Measurements from ENCODE around the gene GHRHR. TPM values are rescaled to one million over a fixed set of nuclear protein-coding genes. Genes with fewer than 3 reads are reported as not detected.

GHRHR gene
- total RNA-seq, 6 experiments from 2014 or later = 0.37 to 0.60 (median 0.59) TPM; not detected in 3

GRCh38 chr7:30974605-30975255 lies 11.0 kb downstream of the GHRHR start:
- ATAC-seq (peak; percentile 84 to 97 (median 89)), DNase-seq (peak in 2 of 3 donors; percentile 73 to 74)
- Histone ChIP-seq H3K27me3 (no peaks in the 10 kb centered on the region), H3K27ac (no peak overlapping the region), H3K36me3 (no peaks in the 10 kb centered on the region), H3K4me1 (no peaks in the 10 kb centered on the region), H3K4me3 (no peak overlapping the region), H3K9me3 (no peaks in the 10 kb centered on the region)
- 6% methylated on average over 3 of the region's 7 CpGs for WGBS (ENCODE audit: insufficient coverage, low coverage, low lambda C conversion rate, missing lambda C conversion rate)
- TF ChIP-seq POLR2A (IDR thresholded peaks at IDR 0.05) (no peak), CTCF (IDR thresholded peaks at IDR 0.05) (peak; percentile 64 to 79 (median 78))
- intact Hi-C loops (cut with DNase I) = loop anchor here (5.0 kb wide), 1 partner anchor 172 kb away; no protein-coding TSS in a partner anchor

GRCh38 chr7:30975256-30975899 lies 11.6 kb downstream of the GHRHR start:
- Histone ChIP-seq H3K4me1 (no peaks in the 10 kb centered on the region), H3K27ac (no peak overlapping the region), H3K4me3 (no peak overlapping the region), H3K27me3 (no peaks in the 10 kb centered on the region), H3K36me3 (no peaks in the 10 kb centered on the region), H3K9me3 (no peaks in the 10 kb centered on the region)
- TF ChIP-seq POLR2A (IDR thresholded peaks at IDR 0.05) = no peak
- no peak for TF ChIP-seq CTCF (IDR thresholded peaks at IDR 0.05)
- 93% methylated on average over 2 of the region's 5 CpGs for WGBS (ENCODE audit: insufficient coverage, low coverage, low lambda C conversion rate, missing lambda C conversion rate)
- no peak for ATAC-seq
- intact Hi-C loops (cut with DNase I) = loop anchor here (5.0 kb wide), 1 partner anchor 173 kb away; no protein-coding TSS in a partner anchor
- DNase-seq = no peak

- no peak for ATAC-seq
- no peak for DNase-seq
- no peak for TF ChIP-seq CTCF (IDR thresholded peaks at IDR 0.05)
Measured at GRCh38 chr7:30976381-30976780, 12.6 kb downstream of the GHRHR start.

GRCh38 chr7:30977222-30977621 lies 13.5 kb downstream of the GHRHR start:
- DNase-seq = peak in 1 of 3 donors; percentile 19
- no peak overlapping the region for H3K27ac ChIP-seq

More at GRCh38 chr7:30976381-30976780, 12.6 kb downstream of the GHRHR start:
- Histone ChIP-seq H3K27ac (no peak overlapping the region), H3K27me3 (no peaks in the 10 kb centered on the region), H3K4me3 (no peak overlapping the region), H3K4me1 (no peaks in the 10 kb centered on the region), H3K9me3 (no peaks in the 10 kb centered on the region), H3K36me3 (no peaks in the 10 kb centered on the region)
- intact Hi-C loops (cut with DNase I) = loop anchor here (5.0 kb wide), 1 partner anchor 174 kb away; no protein-coding TSS in a partner anchor
- 54% methylated on average over 4 of the region's 5 CpGs for WGBS (ENCODE audit: insufficient coverage, low coverage, low lambda C conversion rate, missing lambda C conversion rate)

More at GRCh38 chr7:30977222-30977621, 13.5 kb downstream of the GHRHR start:
- no peaks in the 10 kb centered on the region for H3K4me1 ChIP-seq
- 0% methylated on average over 1 of the region's 1 CpG for WGBS (ENCODE audit: insufficient coverage, low coverage, low lambda C conversion rate, missing lambda C conversion rate)
- H3K9me3 ChIP-seq = no peaks in the 10 kb centered on the region
- intact Hi-C loops (cut with DNase I) = loop anchor here (5.0 kb wide), 1 partner anchor 175 kb away; no protein-coding TSS in a partner anchor
- no peaks in the 10 kb centered on the region for H3K27me3 ChIP-seq
- no peak overlapping the region for H3K4me3 ChIP-seq
- no peaks in the 10 kb centered on the region for H3K36me3 ChIP-seq
- no peak for TF ChIP-seq POLR2A (IDR thresholded peaks at IDR 0.05)
- no peak for TF ChIP-seq CTCF (IDR thresholded peaks at IDR 0.05)
- ATAC-seq = no peak
